ENCODE results near the gene NOL12.
A peak's percentile ranks its signal among the peaks of the same experiment; 100 is the strongest.
"Not testable (repeated sequence)": the region's sequence is repeated elsewhere in the genome, so short reads cannot be mapped to it uniquely, and the experiment has no call there.

NOL12 gene

DNA sequence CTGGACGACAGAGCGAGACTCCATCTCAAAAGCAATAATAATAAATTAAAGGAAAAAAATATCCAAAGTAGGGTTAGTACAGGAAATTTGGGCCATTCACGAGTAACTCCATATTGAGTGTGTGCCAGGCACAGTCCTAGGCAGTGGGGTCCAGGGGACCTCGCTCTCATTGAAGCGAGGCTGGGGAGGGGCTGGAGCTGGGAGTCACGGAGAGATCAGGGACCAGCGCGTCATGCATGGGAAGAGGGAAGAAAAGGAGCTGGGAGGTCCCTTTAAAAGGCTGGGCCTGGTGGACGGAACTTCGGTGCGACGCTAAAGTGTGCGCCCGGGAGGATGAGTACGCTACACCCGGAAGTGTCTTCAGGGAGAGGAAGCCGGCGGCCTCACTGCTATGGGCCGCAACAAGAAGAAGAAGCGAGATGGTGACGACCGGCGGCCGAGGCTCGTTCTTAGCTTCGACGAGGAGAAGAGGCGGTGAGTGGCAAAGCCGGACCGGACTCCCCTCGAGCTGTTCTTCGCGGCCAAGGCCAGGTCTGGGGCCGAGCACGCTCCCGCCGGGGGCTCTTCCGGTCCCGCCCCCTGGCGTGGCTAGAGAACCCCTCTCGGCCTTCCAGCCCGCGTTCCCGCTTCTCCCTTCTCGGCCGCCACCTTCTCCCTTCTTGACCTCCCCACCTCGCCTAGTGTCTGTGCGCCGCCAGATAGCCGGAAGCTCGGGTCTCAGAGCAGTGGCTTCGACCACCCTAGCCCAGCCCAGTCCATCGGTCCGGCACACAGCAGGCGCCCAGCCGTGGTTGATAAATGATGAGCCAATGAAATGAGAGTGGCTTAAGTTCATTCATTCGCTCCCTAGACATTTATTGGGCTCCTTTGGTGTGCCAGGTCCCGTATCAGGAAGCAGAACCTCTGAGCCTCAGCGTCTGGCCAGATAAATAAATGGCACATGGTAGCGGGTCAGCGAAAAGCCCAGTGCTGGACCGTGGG is at the start of gene NOL12:
Gene NOL12, plus strand, starts transcription at position 342 of the 981 bp plus-strand sequence. Its CDS starts 50 bp downstream, at position 392.
- peak; percentile 56 for DNase-seq (ENCODE audit: low read depth, low spot score)

GRCh38 chr22:37636949-37637273 is 49.2 kb upstream of the NOL12 start:
- no peak for DNase-seq (ENCODE audit: low read depth, low spot score)

DNA sequence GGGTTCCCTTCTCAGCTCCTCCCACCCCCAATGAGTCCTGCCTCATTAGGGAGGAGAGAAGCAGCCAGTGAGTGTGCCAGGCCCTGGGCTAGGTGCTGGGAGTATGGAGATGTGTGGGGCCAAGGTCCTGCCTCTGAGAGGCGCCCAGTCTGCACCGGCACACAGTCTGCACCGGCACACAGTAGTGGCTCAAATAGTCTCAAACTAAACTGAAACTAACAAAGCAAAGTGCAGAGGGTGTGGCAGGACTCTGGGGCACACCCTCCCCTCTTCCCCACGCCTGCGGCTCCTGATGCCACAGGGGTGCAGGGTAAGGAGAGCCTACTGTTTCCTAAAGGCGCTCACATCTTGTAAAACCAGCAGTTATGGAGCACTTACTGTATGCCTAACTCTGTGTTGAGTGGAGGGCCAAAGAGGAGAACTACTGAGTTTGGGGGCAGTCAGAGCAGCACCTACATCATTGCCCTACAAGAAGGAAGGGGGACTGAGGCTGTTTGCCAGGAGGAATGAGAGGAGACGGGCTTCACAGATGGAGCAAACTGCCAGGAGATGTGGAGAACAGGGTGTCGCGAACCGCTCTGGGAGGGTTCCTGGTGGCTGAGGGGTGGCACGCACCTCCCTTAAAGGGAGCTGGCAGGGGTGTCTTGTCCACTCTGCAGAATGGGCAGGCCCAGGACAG is 47.6 kb upstream of the NOL12 start:
- DNase-seq (ENCODE audit: low read depth, low spot score): no peak

- no peak for DNase-seq (ENCODE audit: low read depth, low spot score)
Measured at GRCh38 chr22:37639070-37639760, 46.9 kb upstream of the NOL12 start, which contains the start of gene SH3BP1. Gene SH3BP1, plus strand, starts transcription at chr22:37639669. Its CDS starts 119 bp downstream, at chr22:37639788.

DNA sequence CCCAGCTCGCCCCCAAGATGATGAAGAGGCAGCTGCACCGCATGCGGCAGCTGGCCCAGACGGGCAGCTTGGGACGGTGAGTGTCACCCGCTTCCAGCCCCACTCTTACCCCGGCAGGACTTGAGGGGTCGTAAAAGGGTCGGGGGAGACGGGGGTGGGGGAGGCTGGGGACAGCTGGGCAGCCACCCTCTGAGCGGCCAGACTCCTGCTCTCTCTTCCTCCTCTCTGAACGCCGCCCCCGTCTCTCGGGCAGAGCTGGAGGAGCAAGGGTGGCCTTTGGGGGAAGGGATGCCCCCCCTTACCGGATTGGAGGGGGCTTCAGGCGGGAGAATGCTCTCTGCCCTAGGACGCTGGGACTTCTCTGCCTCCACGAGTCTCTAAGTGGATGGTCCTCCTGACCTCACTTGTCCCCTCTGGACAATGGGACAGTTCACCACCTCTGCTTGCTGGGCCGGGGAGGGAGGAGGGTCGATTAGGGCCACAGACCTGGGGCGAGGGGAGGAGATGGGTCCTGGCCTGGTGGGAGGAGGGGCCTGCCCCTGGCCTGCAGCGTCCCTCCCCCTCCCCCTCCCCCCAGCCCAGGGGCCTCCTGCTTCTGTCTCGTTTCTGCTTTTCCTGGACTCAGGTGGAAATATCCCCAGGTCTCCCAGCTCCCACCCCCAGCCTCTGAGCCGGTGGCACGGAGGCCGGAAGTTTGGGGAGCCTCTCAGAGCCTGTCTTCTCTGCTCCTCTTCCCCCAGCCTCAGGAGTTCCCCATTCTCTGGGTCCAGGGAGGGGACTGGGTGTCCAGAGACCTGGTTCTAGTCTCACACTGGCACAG is 46.2 kb upstream of the NOL12 start:
- no peak for DNase-seq (ENCODE audit: low read depth, low spot score)

DNA sequence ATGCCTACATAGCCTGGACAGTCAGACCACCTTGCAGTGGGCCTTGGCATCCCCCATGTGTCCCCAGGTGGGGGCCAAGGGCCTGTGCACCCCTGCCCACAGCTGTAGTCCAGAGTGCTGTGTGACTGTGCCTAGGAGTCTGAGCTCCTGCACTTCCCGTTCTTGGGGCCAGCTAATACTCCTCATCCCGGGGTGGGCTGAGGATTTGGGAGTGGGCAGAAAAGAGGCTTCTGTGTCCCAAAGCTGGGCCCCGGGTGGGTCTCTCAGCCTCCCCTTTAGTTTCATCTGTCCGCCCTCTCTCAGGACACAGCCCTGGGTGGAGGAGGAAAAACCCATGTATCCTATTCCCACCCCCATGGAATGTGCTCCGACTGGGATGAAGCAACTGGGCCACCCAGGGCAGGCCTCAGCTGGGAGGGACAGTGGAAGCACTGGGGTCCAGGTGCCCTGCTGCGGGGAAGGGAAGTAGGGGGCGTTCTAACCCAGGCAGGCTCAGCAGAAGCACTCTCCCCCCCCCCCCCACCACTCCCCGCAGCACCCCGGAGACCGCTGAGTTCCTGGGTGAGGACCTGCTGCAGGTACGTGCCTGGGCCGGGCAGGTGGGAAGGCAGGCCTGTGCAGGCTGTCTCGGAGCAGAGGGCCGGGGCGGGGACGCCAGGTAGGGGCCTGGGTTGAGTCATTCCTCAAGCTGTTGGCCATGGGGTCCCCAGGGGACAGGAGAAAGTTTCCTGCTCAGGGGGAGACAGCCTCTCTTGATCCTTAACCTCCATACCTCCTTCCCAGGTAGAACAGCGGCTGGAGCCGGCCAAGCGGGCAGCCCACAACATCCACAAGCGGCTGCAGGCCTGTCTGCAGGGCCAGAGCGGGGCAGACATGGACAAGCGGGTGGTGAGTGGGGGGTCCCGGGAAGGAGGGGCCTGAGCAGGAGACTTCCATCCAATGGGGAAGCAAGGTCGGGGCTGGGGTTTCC is 45.3 kb upstream of the NOL12 start:
- DNase-seq (ENCODE audit: low read depth, low spot score): no peak

DNA sequence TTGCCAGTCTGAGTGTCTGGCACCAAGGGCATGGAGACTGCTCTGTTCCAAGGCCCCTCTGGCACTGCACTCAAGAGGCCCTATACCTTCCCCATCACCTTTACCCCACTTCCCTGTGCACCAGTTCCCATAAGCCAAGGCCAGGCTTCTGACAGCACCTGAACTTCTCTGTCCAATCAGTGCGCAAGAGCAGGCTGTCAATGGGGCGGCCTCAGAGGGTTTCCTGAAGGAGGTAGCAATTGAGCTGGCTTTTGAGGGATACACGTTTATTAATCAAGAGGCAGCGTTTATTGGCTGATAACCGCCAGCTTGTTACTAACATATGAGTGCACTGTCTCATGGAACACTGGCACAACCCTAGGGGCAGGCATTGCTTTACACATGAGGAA is 44.6 kb upstream of the NOL12 start:
- no peak for DNase-seq (ENCODE audit: low read depth, low spot score)

DNA sequence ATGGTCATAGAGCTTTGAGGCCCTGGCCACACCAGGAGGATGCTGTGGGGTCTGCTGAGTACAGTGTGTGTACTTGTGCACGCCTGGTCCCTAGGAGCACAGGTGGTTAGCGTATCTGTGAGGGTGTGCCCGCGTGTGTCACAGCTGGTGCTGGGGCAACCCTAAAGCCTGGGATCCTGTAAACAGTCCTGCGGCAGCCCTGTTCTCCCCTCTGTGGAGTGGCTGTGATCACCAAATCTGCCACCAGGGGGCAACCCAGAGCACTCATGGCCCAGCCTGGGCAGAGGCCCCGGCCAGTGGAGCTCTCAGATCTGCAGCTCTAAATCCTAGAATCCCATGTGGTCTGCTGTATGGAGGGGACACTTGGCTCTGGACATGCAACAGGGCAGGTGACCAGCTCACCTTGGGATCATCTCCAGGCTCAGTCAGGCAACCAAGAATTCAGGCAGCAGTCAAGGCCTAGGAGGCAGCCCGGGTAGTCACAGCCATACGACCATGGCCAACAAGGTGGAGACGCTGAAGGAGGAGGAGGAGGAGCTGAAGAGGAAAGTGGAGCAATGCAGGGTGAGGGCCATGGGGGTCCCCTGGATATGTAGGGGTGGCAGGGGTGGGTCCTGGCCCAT is 42.8 kb upstream of the NOL12 start:
- peak; percentile 75 for DNase-seq (ENCODE audit: low read depth, low spot score)

DNA sequence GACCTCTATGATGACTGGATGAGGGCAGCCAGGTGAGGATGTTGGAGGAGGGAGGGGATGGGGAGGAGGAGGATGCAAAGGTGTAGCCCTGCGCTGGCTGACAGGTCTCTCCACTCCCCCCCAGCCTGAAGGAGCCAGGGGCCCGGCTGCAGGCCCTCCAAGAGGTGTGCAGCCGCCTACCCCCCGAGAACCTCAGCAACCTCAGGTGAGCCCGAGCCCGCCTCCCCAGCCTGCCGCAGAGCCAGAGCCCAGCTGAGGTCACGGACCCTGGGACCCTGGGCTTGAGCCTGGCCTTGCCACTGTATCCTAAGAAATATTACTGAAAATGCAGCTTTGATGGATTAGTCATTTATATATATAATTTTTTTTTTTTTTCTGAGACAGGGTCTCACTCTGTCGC is 38.8 kb upstream of the NOL12 start:
- no peak for DNase-seq (ENCODE audit: low read depth, low spot score)

DNA sequence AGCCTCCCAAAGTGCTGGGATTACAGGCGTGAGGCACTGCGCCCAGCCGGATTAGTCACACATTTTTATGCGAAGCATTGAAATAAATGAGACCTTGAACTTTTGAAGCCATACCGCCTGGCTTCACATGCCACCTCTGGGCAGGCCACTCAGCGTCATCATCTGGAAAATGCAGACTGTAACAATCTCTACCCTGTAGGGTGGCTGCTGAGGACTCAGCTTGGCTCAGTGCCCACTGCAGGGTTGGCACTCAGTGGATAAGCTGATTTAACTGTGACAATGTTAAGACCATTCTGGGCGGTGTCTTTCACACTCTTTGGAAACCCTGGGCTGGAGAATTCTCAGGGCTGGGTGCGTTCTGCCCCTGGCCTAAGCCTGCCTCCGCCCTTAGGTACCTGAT is 38.2 kb upstream of the NOL12 start:
- no peak for DNase-seq (ENCODE audit: low read depth, low spot score)

GRCh38 chr22:37650463-37651136 is 35.5 kb upstream of the NOL12 start:
- DNase-seq (ENCODE audit: low read depth, low spot score): no peak

GRCh38 chr22:37654563-37655251 is 31.4 kb upstream of the NOL12 start:
- no peak for DNase-seq (ENCODE audit: low read depth, low spot score)

DNA sequence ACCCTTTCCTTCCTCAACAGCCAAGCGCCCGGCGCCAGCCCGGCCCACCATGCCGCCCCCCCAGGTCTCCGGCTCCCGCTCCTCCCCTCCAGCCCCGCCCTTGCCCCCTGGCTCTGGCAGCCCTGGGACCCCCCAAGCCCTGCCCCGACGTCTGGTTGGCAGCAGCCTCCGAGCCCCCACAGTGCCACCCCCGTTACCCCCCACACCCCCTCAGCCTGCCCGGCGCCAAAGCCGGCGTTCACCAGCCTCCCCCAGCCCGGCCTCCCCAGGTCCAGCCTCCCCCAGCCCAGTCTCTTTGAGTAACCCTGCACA is 30.9 kb upstream of the NOL12 start:
- DNase-seq (ENCODE audit: low read depth, low spot score): no peak

GRCh38 chr22:37656583-37656982 is 29.6 kb upstream of the NOL12 start:
- not testable (repeated sequence) for DNase-seq (ENCODE audit: low read depth, low spot score)

DNA sequence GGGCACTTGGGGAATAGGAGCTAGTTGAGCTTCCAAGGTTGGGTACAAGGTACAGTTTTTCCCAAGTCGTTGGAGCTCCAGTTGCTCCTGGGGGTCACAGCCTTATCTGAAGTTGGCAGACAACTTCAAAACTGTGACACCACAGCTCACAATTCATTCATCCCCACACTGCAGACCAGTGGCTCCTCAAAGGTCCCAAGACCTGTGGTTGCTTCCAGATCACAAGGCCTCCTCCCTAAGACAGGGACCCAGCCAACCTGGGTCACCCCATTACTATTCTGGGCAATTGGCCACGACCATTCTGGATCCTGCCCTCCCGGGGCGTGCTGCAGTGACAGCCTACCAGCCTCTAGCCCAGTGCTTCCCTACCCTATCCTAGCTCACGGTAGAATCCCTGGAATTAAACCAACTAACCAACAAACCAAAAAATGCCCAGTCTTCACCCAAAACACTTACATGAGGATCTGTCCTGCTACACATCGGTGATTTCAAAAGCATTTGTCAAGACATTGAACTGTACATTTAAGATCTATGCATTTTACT is 28.5 kb upstream of the NOL12 start:
- DNase-seq (ENCODE audit: low read depth, low spot score): no peak

- peak; percentile 95 for DNase-seq (ENCODE audit: low read depth, low spot score)
Measured at GRCh38 chr22:37658133-37659065, 27.7 kb upstream of the NOL12 start, which contains the start of gene PDXP. Gene PDXP, plus strand, starts transcription at chr22:37658723. Its CDS starts 60 bp downstream, at chr22:37658783.
